Measurements from ENCODE around the gene VSTM2B. TPM values are rescaled to one million over a fixed set of nuclear protein-coding genes. Genes with fewer than 3 reads are reported as not detected.
"Not testable (repeated sequence)": the region's sequence is repeated elsewhere in the genome, so short reads cannot be mapped to it uniquely, and the experiment has no call there.

VSTM2B gene
- polyA plus RNA-seq, 1 donor: 8.3 TPM

- no CpG with 5 or more reads among the region's 6 CpGs for WGBS (ENCODE audit: insufficient coverage, low lambda C conversion rate)
- H3K27me3 ChIP-seq (ENCODE audit: control insufficient read depth, insufficient read depth, low read length): no peaks in the 10 kb centered on the region
- H3K4me1 ChIP-seq (ENCODE audit: control insufficient read depth, insufficient read depth, low read length): no peaks in the 10 kb centered on the region
- no peak for DNase-seq
- H3K4me3 ChIP-seq (ENCODE audit: low read length): no peak overlapping the region
- H3K27ac ChIP-seq (ENCODE audit: low read length): no peak overlapping the region
- H3K36me3 ChIP-seq (ENCODE audit: control insufficient read depth, insufficient read depth, low read length): no peaks in the 10 kb centered on the region
- H3K9me3 ChIP-seq (ENCODE audit: control insufficient read depth, low read depth, low read length): peaks cover 3% of the 10 kb centered on the region
These were observed 40.9 kb upstream of the VSTM2B start for GRCh38 chr19:29484876-29485275.

GRCh38 chr19:29485293-29485692 is 40.5 kb upstream of the VSTM2B start:
- Histone ChIP-seq H3K9me3 (ENCODE audit: control insufficient read depth, low read depth, low read length) (peaks cover 3% of the 10 kb centered on the region), H3K36me3 (ENCODE audit: control insufficient read depth, insufficient read depth, low read length) (no peaks in the 10 kb centered on the region), H3K4me1 (ENCODE audit: control insufficient read depth, insufficient read depth, low read length) (no peaks in the 10 kb centered on the region), H3K27me3 (ENCODE audit: control insufficient read depth, insufficient read depth, low read length) (no peaks in the 10 kb centered on the region), H3K4me3 (ENCODE audit: low read length) (no peak overlapping the region), H3K27ac (ENCODE audit: low read length) (no peak overlapping the region)
- no CpG with 5 or more reads among the region's 7 CpGs for WGBS (ENCODE audit: insufficient coverage, low lambda C conversion rate)
- no peak for DNase-seq

- WGBS (ENCODE audit: insufficient coverage, low lambda C conversion rate): no CpG with 5 or more reads among the region's 9 CpGs
- H3K4me3 ChIP-seq (ENCODE audit: low read length); H3K4me1 ChIP-seq (ENCODE audit: control insufficient read depth, insufficient read depth, low read length); DNase-seq; H3K9me3 ChIP-seq (ENCODE audit: control insufficient read depth, low read depth, low read length); H3K36me3 ChIP-seq (ENCODE audit: control insufficient read depth, insufficient read depth, low read length); H3K27ac ChIP-seq (ENCODE audit: low read length); H3K27me3 ChIP-seq (ENCODE audit: control insufficient read depth, insufficient read depth, low read length): not testable (repeated sequence)
These were observed 38.8 kb upstream of the VSTM2B start for GRCh38 chr19:29486961-29487360.

DNA sequence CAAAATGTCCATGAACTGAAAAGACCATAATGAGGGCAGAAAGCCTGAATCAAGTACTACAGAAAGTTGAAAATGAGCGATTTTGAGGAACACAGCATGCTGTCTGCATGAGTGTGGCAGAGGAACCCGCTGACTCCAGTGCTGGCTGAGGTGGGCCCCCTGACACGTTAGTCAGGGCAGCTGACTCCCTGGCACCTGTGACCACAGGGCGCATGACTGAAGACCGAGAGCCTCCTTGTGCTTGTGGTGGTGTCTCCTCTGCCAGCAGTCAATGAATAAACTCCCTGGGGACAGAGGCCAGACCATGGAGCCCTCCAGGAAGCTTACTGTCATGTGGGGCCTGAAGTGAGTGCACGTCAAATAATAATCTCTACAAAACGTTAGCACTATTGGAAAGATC is 38.4 kb upstream of the VSTM2B start:
- Histone ChIP-seq H3K9me3 (ENCODE audit: control insufficient read depth, low read depth, low read length) (no peaks in the 10 kb centered on the region), H3K36me3 (ENCODE audit: control insufficient read depth, insufficient read depth, low read length) (no peaks in the 10 kb centered on the region), H3K27ac (ENCODE audit: low read length) (no peak overlapping the region), H3K27me3 (ENCODE audit: control insufficient read depth, insufficient read depth, low read length) (no peaks in the 10 kb centered on the region), H3K4me3 (ENCODE audit: low read length) (no peak overlapping the region), H3K4me1 (ENCODE audit: control insufficient read depth, insufficient read depth, low read length) (no peaks in the 10 kb centered on the region)
- WGBS (ENCODE audit: insufficient coverage, low lambda C conversion rate): no CpG with 5 or more reads among the region's 7 CpGs
- no peak for DNase-seq

- no CpG with 5 or more reads among the region's 5 CpGs for WGBS (ENCODE audit: insufficient coverage, low lambda C conversion rate)
- Histone ChIP-seq H3K27ac (ENCODE audit: low read length) (no peak overlapping the region), H3K4me1 (ENCODE audit: control insufficient read depth, insufficient read depth, low read length) (no peaks in the 10 kb centered on the region), H3K9me3 (ENCODE audit: control insufficient read depth, low read depth, low read length) (no peaks in the 10 kb centered on the region), H3K4me3 (ENCODE audit: low read length) (no peak overlapping the region), H3K27me3 (ENCODE audit: control insufficient read depth, insufficient read depth, low read length) (no peaks in the 10 kb centered on the region), H3K36me3 (ENCODE audit: control insufficient read depth, insufficient read depth, low read length) (no peaks in the 10 kb centered on the region)
- no peak for DNase-seq
These were observed 37.5 kb upstream of the VSTM2B start for GRCh38 chr19:29488316-29488715.

- no peaks in the 10 kb centered on the region for H3K27me3 ChIP-seq (ENCODE audit: control insufficient read depth, insufficient read depth, low read length)
- 75% methylated on average over 5 of the region's 16 CpGs for WGBS (ENCODE audit: insufficient coverage, low lambda C conversion rate)
- no peaks in the 10 kb centered on the region for H3K36me3 ChIP-seq (ENCODE audit: control insufficient read depth, insufficient read depth, low read length)
- H3K4me3 ChIP-seq (ENCODE audit: low read length): no peak overlapping the region
- H3K4me1 ChIP-seq (ENCODE audit: control insufficient read depth, insufficient read depth, low read length): no peaks in the 10 kb centered on the region
- no peak overlapping the region for H3K27ac ChIP-seq (ENCODE audit: low read length)
- DNase-seq: no peak
- H3K9me3 ChIP-seq (ENCODE audit: control insufficient read depth, low read depth, low read length): no peaks in the 10 kb centered on the region
These were observed 36.4 kb upstream of the VSTM2B start for GRCh38 chr19:29489172-29489951.

DNA sequence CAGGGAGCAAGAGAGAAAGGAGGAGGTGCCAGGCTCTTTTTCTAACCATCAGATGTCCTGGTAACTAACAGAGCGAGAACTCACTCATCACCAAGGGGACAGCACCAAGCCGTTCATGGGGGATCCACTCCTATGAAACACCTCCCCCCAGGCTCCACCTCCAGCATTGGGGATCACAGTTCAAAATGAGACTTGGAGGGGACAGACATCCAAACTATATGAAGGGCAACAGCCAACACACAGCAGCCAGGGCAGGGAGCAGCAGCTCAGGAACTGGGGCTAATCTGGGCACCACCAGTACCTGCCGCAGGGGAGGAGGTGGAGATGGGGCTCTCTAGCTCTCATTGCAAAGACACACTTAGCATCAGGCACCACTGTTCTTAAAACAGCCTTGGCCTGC is 34.3 kb upstream of the VSTM2B start:
- Histone ChIP-seq H3K9me3 (ENCODE audit: control insufficient read depth, low read depth, low read length) (no peaks in the 10 kb centered on the region), H3K27ac (ENCODE audit: low read length) (no peak overlapping the region), H3K4me3 (ENCODE audit: low read length) (no peak overlapping the region), H3K36me3 (ENCODE audit: control insufficient read depth, insufficient read depth, low read length) (no peaks in the 10 kb centered on the region), H3K4me1 (ENCODE audit: control insufficient read depth, insufficient read depth, low read length) (no peaks in the 10 kb centered on the region), H3K27me3 (ENCODE audit: control insufficient read depth, insufficient read depth, low read length) (no peaks in the 10 kb centered on the region)
- WGBS (ENCODE audit: insufficient coverage, low lambda C conversion rate): no CpG with 5 or more reads among the region's 3 CpGs
- no peak for DNase-seq

- H3K9me3 ChIP-seq (ENCODE audit: control insufficient read depth, low read depth, low read length): no peaks in the 10 kb centered on the region
- H3K4me3 ChIP-seq (ENCODE audit: low read length): no peak overlapping the region
- DNase-seq: no peak
- H3K27me3 ChIP-seq (ENCODE audit: control insufficient read depth, insufficient read depth, low read length): no peaks in the 10 kb centered on the region
- WGBS (ENCODE audit: insufficient coverage, low lambda C conversion rate): 80% methylated on average over 1 of the region's 7 CpGs
- H3K4me1 ChIP-seq (ENCODE audit: control insufficient read depth, insufficient read depth, low read length): no peaks in the 10 kb centered on the region
- no peaks in the 10 kb centered on the region for H3K36me3 ChIP-seq (ENCODE audit: control insufficient read depth, insufficient read depth, low read length)
- no peak overlapping the region for H3K27ac ChIP-seq (ENCODE audit: low read length)
These were observed 33.7 kb upstream of the VSTM2B start for GRCh38 chr19:29491995-29492577.

GRCh38 chr19:29492769-29493168 is 33.0 kb upstream of the VSTM2B start:
- Histone ChIP-seq H3K27ac (ENCODE audit: low read length) (no peak overlapping the region), H3K36me3 (ENCODE audit: control insufficient read depth, insufficient read depth, low read length) (no peaks in the 10 kb centered on the region), H3K4me1 (ENCODE audit: control insufficient read depth, insufficient read depth, low read length) (no peaks in the 10 kb centered on the region), H3K9me3 (ENCODE audit: control insufficient read depth, low read depth, low read length) (no peaks in the 10 kb centered on the region), H3K4me3 (ENCODE audit: low read length) (no peak overlapping the region), H3K27me3 (ENCODE audit: control insufficient read depth, insufficient read depth, low read length) (no peaks in the 10 kb centered on the region)
- no peak for DNase-seq
- no CpG with 5 or more reads among the region's 7 CpGs for WGBS (ENCODE audit: insufficient coverage, low lambda C conversion rate)

GRCh38 chr19:29495091-29495490 is 30.7 kb upstream of the VSTM2B start:
- no peaks in the 10 kb centered on the region for H3K36me3 ChIP-seq (ENCODE audit: control insufficient read depth, insufficient read depth, low read length)

More at GRCh38 chr19:29495091-29495490, 30.7 kb upstream of the VSTM2B start:
- no peak for DNase-seq
- no peaks in the 10 kb centered on the region for H3K9me3 ChIP-seq (ENCODE audit: control insufficient read depth, low read depth, low read length)
- no CpG with 5 or more reads among the region's 4 CpGs for WGBS (ENCODE audit: insufficient coverage, low lambda C conversion rate)
- H3K4me1 ChIP-seq (ENCODE audit: control insufficient read depth, insufficient read depth, low read length): no peaks in the 10 kb centered on the region
- H3K27ac ChIP-seq (ENCODE audit: low read length): no peak overlapping the region
- no peak overlapping the region for H3K4me3 ChIP-seq (ENCODE audit: low read length)
- no peaks in the 10 kb centered on the region for H3K27me3 ChIP-seq (ENCODE audit: control insufficient read depth, insufficient read depth, low read length)
